Activated CD4-positive, CD25-positive, alpha-beta regulatory T cell treated with anti-CD3 and anti-CD28 coated beads, Interleukin-2, amount 50 U/mL, for 72 hours (primary cell): Measurements from ENCODE around the gene PKD2.
A peak's percentile ranks its signal among the peaks of the same experiment; 100 is the strongest.

Experiments used
- DNase-seq: peaks from one replicate; pipeline ENCODE4 v3.0.0; 2021

The PKD2 gene

GRCh38 chr4:88007304-88008121, at the start of gene PKD2:
Gene PKD2, plus strand, starts transcription at chr4:88007635. Its CDS starts 99 bp downstream, at chr4:88007734.
- peak; percentile 82 for DNase-seq

- DNase-seq, result no peak
Measured at GRCh38 chr4:87961993-87962392, 45.4 kb upstream of the PKD2 start.

GRCh38 chr4:87962398-87963146, 44.9 kb upstream of the PKD2 start:
- DNase-seq, result no peak

- no peak for DNase-seq
Measured at GRCh38 chr4:87965501-87965975, 41.9 kb upstream of the PKD2 start.

GRCh38 chr4:87966095-87966496, 41.3 kb upstream of the PKD2 start:
- DNase-seq, result no peak

GRCh38 chr4:87967193-87967592, 40.2 kb upstream of the PKD2 start:
- no peak for DNase-seq

- DNase-seq, result no peak
Measured at GRCh38 chr4:87970121-87970520, 37.3 kb upstream of the PKD2 start.

GRCh38 chr4:87971866-87972265, 35.6 kb upstream of the PKD2 start:
- DNase-seq, result no peak

GRCh38 chr4:87973283-87974169, 33.9 kb upstream of the PKD2 start:
- DNase-seq, result no peak

GRCh38 chr4:87974856-87975462, 32.5 kb upstream of the PKD2 start:
- no peak for DNase-seq

GRCh38 chr4:87975466-87975865, 32.0 kb upstream of the PKD2 start, which contains the start of gene SPP1:
Gene SPP1, plus strand, starts transcription at chr4:87975714. Its CDS starts 1,182 bp downstream, at chr4:87976896.
- no peak for DNase-seq

- DNase-seq, result no peak
Measured at GRCh38 chr4:87977521-87978278, 29.7 kb upstream of the PKD2 start.

- no peak for DNase-seq
Measured at GRCh38 chr4:87978681-87979080, 28.8 kb upstream of the PKD2 start.

GRCh38 chr4:87979810-87980209, 27.6 kb upstream of the PKD2 start:
- DNase-seq, result no peak

GRCh38 chr4:87981486-87981885, 25.9 kb upstream of the PKD2 start:
- DNase-seq, result no peak

- no peak for DNase-seq
Measured at GRCh38 chr4:87982036-87982435, 25.4 kb upstream of the PKD2 start.

GRCh38 chr4:87982446-87983010, 24.9 kb upstream of the PKD2 start:
- no peak for DNase-seq

GRCh38 chr4:87983996-87984395, 23.4 kb upstream of the PKD2 start:
- no peak for DNase-seq

- peak; percentile 44 for DNase-seq
Measured at GRCh38 chr4:87985097-87985886, 22.1 kb upstream of the PKD2 start.

GRCh38 chr4:87985887-87986200, 21.6 kb upstream of the PKD2 start:
- DNase-seq, result no peak

GRCh38 chr4:87986508-87986907, 20.9 kb upstream of the PKD2 start:
- no peak for DNase-seq
